NOMO-1 treated with DMSO at 0.1 percent for 48 hours (cell line): ENCODE measurements around the gene TSPEAR.
"Not testable (repeated sequence)": the region's sequence is repeated elsewhere in the genome, so short reads cannot be mapped to it uniquely, and the experiment has no call there.

ENCODE experiments used
- DNase-seq: peaks from one replicate; lab custom pipeline; 2025; ENCODE audit not compliant: unreplicated experiment; lab: John Stamatoyannopoulos, UW

The TSPEAR gene

GRCh38 chr21:44494418-44494817 is 217.0 kb downstream of the TSPEAR start:
- DNase-seq, result no peak

GRCh38 chr21:44492567-44493385 is 218.6 kb downstream of the TSPEAR start:
- no peak for DNase-seq

- DNase-seq, result no peak
Measured at GRCh38 chr21:44490816-44491215, 220.6 kb downstream of the TSPEAR start.

- no peak for DNase-seq
Measured at GRCh38 chr21:44490405-44490804, 221.0 kb downstream of the TSPEAR start.

GRCh38 chr21:44489962-44490361 is 221.4 kb downstream of the TSPEAR start:
- no peak for DNase-seq

- no peak for DNase-seq
Measured at GRCh38 chr21:44487831-44488230, 223.5 kb downstream of the TSPEAR start.

- DNase-seq, result no peak
Measured at GRCh38 chr21:44486302-44486701, 225.1 kb downstream of the TSPEAR start.

- no peak for DNase-seq
Measured at GRCh38 chr21:44485796-44486195, 225.6 kb downstream of the TSPEAR start.

- DNase-seq, result peak; percentile 81
Measured at GRCh38 chr21:44485254-44485793, 226.0 kb downstream of the TSPEAR start.

- DNase-seq, result no peak
Measured at GRCh38 chr21:44484498-44485253, 226.7 kb downstream of the TSPEAR start.

- DNase-seq, result no peak
Measured at GRCh38 chr21:44483288-44484237, 227.8 kb downstream of the TSPEAR start.

- no peak for DNase-seq
Measured at GRCh38 chr21:44482581-44483287, 228.6 kb downstream of the TSPEAR start.

GRCh38 chr21:44480200-44481053 is 230.9 kb downstream of the TSPEAR start:
- no peak for DNase-seq

GRCh38 chr21:44479556-44480199 is 231.7 kb downstream of the TSPEAR start:
- not testable (repeated sequence) for DNase-seq

GRCh38 chr21:44478801-44479167 is 232.6 kb downstream of the TSPEAR start:
- DNase-seq, result no peak

GRCh38 chr21:44478124-44478800 is 233.1 kb downstream of the TSPEAR start:
- DNase-seq, result no peak

- no peak for DNase-seq
Measured at GRCh38 chr21:44477712-44478111, 233.7 kb downstream of the TSPEAR start.

- DNase-seq, result no peak
Measured at GRCh38 chr21:44477131-44477530, 234.2 kb downstream of the TSPEAR start.
